Stimulated activated CD4-positive, alpha-beta T cell treated with anti-CD3 and anti-CD28 coated beads, Interleukin-1b, Interleukin-23, amount 100 ng/mL, for 1 hour (primary cell): ENCODE measurements around the gene WWC1.

Experiments used
- DNase-seq, 2 donors: peaks; one replicate each; pipeline ENCODE4 v3.0.0-alpha.2; 2020; ENCODE audit warnings: low read depth in 2 of 2

WWC1 gene

GRCh38 chr5:168291342-168291963, at the start of gene WWC1:
Gene WWC1 (plus strand): TSS chr5:168291645. CDS start chr5:168292153, 508 bp downstream.
- DNase-seq: peak; percentile 8 to 10

- no peak for DNase-seq
Measured at GRCh38 chr5:168244838-168245559, 46.4 kb upstream of the WWC1 start.

- no peak for DNase-seq
Measured at GRCh38 chr5:168249923-168250322, 41.5 kb upstream of the WWC1 start.

- DNase-seq: no peak
Measured at GRCh38 chr5:168251259-168251658, 40.2 kb upstream of the WWC1 start.

GRCh38 chr5:168254013-168254693, 37.3 kb upstream of the WWC1 start:
- no peak for DNase-seq

- DNase-seq: no peak
Measured at GRCh38 chr5:168260353-168261226, 30.9 kb upstream of the WWC1 start.

GRCh38 chr5:168261227-168261571, 30.2 kb upstream of the WWC1 start:
- DNase-seq: no peak

- DNase-seq: no peak
Measured at GRCh38 chr5:168262042-168262743, 29.3 kb upstream of the WWC1 start.

GRCh38 chr5:168263121-168263520, 28.3 kb upstream of the WWC1 start:
- no peak for DNase-seq

GRCh38 chr5:168266016-168266415, 25.4 kb upstream of the WWC1 start:
- no peak for DNase-seq

- peak; percentile 16 to 42 for DNase-seq
Measured at GRCh38 chr5:168268949-168269936, 22.2 kb upstream of the WWC1 start.

GRCh38 chr5:168269937-168270330, 21.5 kb upstream of the WWC1 start:
- no peak for DNase-seq

- DNase-seq: no peak
Measured at GRCh38 chr5:168270476-168270875, 21.0 kb upstream of the WWC1 start.

- no peak for DNase-seq
Measured at GRCh38 chr5:168273056-168273980, 18.1 kb upstream of the WWC1 start.

- DNase-seq: no peak
Measured at GRCh38 chr5:168274406-168274805, 17.0 kb upstream of the WWC1 start.

- DNase-seq: no peak
Measured at GRCh38 chr5:168275940-168276339, 15.5 kb upstream of the WWC1 start.

- DNase-seq: no peak
Measured at GRCh38 chr5:168282120-168282519, 9.3 kb upstream of the WWC1 start.

- DNase-seq: no peak
Measured at GRCh38 chr5:168284809-168285208, 6.6 kb upstream of the WWC1 start.

- no peak for DNase-seq
Measured at GRCh38 chr5:168285696-168286095, 5.7 kb upstream of the WWC1 start.
